Measurements from ENCODE around the gene PPME1.

PPME1 gene

GRCh38 chr11:74162681-74163467, 8.2 kb upstream of the PPME1 start:
- Histone ChIP-seq H3K4me1 (ENCODE audit: low read depth, poor library complexity, severe bottlenecking) (peaks cover 28% of the 10 kb centered on the region), H3K36me3 (ENCODE audit: insufficient read depth) (no peaks in the 10 kb centered on the region; the same call in 1 of the 2 replicates), H3K27ac (peak overlapping the region; percentile 42; the same call in 1 of the 2 replicates), H3K4me3 (IDR thresholded peaks at IDR 0.05; ENCODE audit: insufficient read depth, low read depth, low read length) (no peak overlapping the region), H3K4me2 (peak overlapping the region; percentile 54; the same call in 1 of the 2 replicates), H3K79me2 (ENCODE audit: insufficient read depth, low read depth) (peaks cover 3% of the 10 kb centered on the region; the same call in 1 of the 2 replicates), H4K20me1 (ENCODE audit: insufficient read depth) (no peaks in the 10 kb centered on the region), H2AFZ (ENCODE audit: low read depth) (no peak overlapping the region), H3K27me3 (ENCODE audit: insufficient read depth, low read depth) (no peaks in the 10 kb centered on the region), H3K9ac (peak overlapping the region; percentile 4; the same call in 1 of the 2 replicates)
- TF ChIP-seq CTCF (conservative IDR thresholded peaks at IDR 0.05; ENCODE audit: low read depth, low read length), result no peak

- Histone ChIP-seq H3K4me1 (ENCODE audit: low read depth, poor library complexity, severe bottlenecking) (peaks cover 23% of the 10 kb centered on the region), H3K4me2 (peak overlapping the region; percentile 86), H3K27ac (no peak overlapping the region), H3K9ac (no peak overlapping the region), H3K4me3 (IDR thresholded peaks at IDR 0.05; ENCODE audit: insufficient read depth, low read depth, low read length) (no peak overlapping the region), H3K79me2 (ENCODE audit: insufficient read depth, low read depth) (peaks cover 22% of the 10 kb centered on the region; the same call in 1 of the 2 replicates), H4K20me1 (ENCODE audit: insufficient read depth) (peaks cover 2% of the 10 kb centered on the region; the same call in 1 of the 2 replicates), H3K27me3 (ENCODE audit: insufficient read depth, low read depth) (no peaks in the 10 kb centered on the region), H2AFZ (ENCODE audit: low read depth) (no peak overlapping the region), H3K36me3 (ENCODE audit: insufficient read depth) (no peaks in the 10 kb centered on the region; the same call in 1 of the 2 replicates)
- no peak for TF ChIP-seq CTCF (conservative IDR thresholded peaks at IDR 0.05; ENCODE audit: low read depth, low read length)
Observed at GRCh38 chr11:74168838-74169237, 2.3 kb upstream of the PPME1 start.

- H2AFZ ChIP-seq (ENCODE audit: low read depth), result peak overlapping the region; percentile 93
- peak overlapping the region; percentile 86 for H3K4me2 ChIP-seq
- H3K27me3 ChIP-seq (ENCODE audit: insufficient read depth, low read depth), result no peaks in the 10 kb centered on the region
- peaks cover 4% of the 10 kb centered on the region; the same call in 1 of the 2 replicates for H4K20me1 ChIP-seq (ENCODE audit: insufficient read depth)
- no peak for TF ChIP-seq CTCF (conservative IDR thresholded peaks at IDR 0.05; ENCODE audit: low read depth, low read length)
- peaks cover 22% of the 10 kb centered on the region; the same call in 1 of the 2 replicates for H3K79me2 ChIP-seq (ENCODE audit: insufficient read depth, low read depth)
- H3K36me3 ChIP-seq (ENCODE audit: insufficient read depth), result no peaks in the 10 kb centered on the region; the same call in 1 of the 2 replicates
- peak overlapping the region; percentile 57; the same call in 1 of the 2 replicates for H3K27ac ChIP-seq
- peak overlapping the region; percentile 68; the same call in 1 of the 2 replicates for H3K9ac ChIP-seq
- H3K4me1 ChIP-seq (ENCODE audit: low read depth, poor library complexity, severe bottlenecking), result peaks cover 19% of the 10 kb centered on the region
- H3K4me3 ChIP-seq (IDR thresholded peaks at IDR 0.05; ENCODE audit: insufficient read depth, low read depth, low read length), result peak overlapping the region; percentile 41
Observed at GRCh38 chr11:74169738-74170458, 1.2 kb upstream of the PPME1 start.

GRCh38 chr11:74171630-74171968, 510 bp downstream of the PPME1 start:
- Histone ChIP-seq H3K9ac (peak overlapping the region; percentile 43; the same call in 1 of the 2 replicates), H3K79me2 (ENCODE audit: insufficient read depth, low read depth) (peaks cover 22% of the 10 kb centered on the region; the same call in 1 of the 2 replicates), H3K27ac (peak overlapping the region; percentile 28; the same call in 1 of the 2 replicates), H3K4me1 (ENCODE audit: low read depth, poor library complexity, severe bottlenecking) (peaks cover 19% of the 10 kb centered on the region), H4K20me1 (ENCODE audit: insufficient read depth) (peaks cover 4% of the 10 kb centered on the region; the same call in 1 of the 2 replicates), H3K4me3 (IDR thresholded peaks at IDR 0.05; ENCODE audit: insufficient read depth, low read depth, low read length) (no peak overlapping the region), H3K4me2 (peak overlapping the region; percentile 80), H3K36me3 (ENCODE audit: insufficient read depth) (no peaks in the 10 kb centered on the region; the same call in 1 of the 2 replicates), H3K27me3 (ENCODE audit: insufficient read depth, low read depth) (no peaks in the 10 kb centered on the region), H2AFZ (ENCODE audit: low read depth) (peak overlapping the region; percentile 93)
- no peak for TF ChIP-seq CTCF (conservative IDR thresholded peaks at IDR 0.05; ENCODE audit: low read depth, low read length)
